TTC549 (cell line): ENCODE results near the gene COX7C.

Experiments
- FAIRE-seq: peaks from 2 replicates; lab custom pipeline; 2012; peaks lifted over from hg19 to GRCh38; lab: Jason Lieb, UNC

The COX7C gene

GRCh38 chr5:86665984-86666760 lies 48.4 kb downstream of the COX7C start:
- no peak for FAIRE-seq

GRCh38 chr5:86666981-86667380 lies 49.2 kb downstream of the COX7C start:
- no peak for FAIRE-seq
